MM.1S (cell line): ENCODE measurements around the gene SNX2.

ENCODE experiments used
- DNase-seq: peaks from one replicate; pipeline ENCODE4 v3.0.0-alpha.2; 2015
- H2AFZ ChIP-seq: fragments of 300-600 bp; sonication (generic); 2 replicates; pipeline ENCODE4 v1.6.0; 2016; ENCODE audit warnings: antibody characterized with exemption, low read length
- H3F3A ChIP-seq: fragments of 300-600 bp; sonication (generic); 2 replicates; pipeline ENCODE4 v1.6.1; 2016; ENCODE audit warnings: mild to moderate bottlenecking, antibody characterized with exemption, low read length, moderate library complexity, mixed read lengths; ENCODE audit not compliant: insufficient read depth
- H3K27ac ChIP-seq: fragments of 300-600 bp; sonication (generic); 2 replicates; pipeline ENCODE4 v1.5.1; 2016; ENCODE audit warnings: mild to moderate bottlenecking, low read length
- H3K27me3 ChIP-seq: fragments of 300-600 bp; sonication (generic); replicated peaks from 2 replicates; pipeline ENCODE4 v1.6.0; 2016; ENCODE audit warnings: low read length; ENCODE audit not compliant: insufficient read depth
- H3K36me3 ChIP-seq: fragments of 300-600 bp; sonication (generic); replicated peaks from 2 replicates; pipeline ENCODE4 v1.6.1; 2016; ENCODE audit warnings: mild to moderate bottlenecking, low read length, mixed read lengths; ENCODE audit not compliant: insufficient read depth
- H3K4me1 ChIP-seq: fragments of 300-600 bp; sonication (generic); 2 replicates; pipeline ENCODE4 v1.6.1; 2016; ENCODE audit warnings: low read length, mixed read lengths
- H3K4me2 ChIP-seq: fragments of 300-600 bp; sonication (generic); 2 replicates; pipeline ENCODE4 v1.6.0; 2016; ENCODE audit warnings: low read depth, low read length
- H3K4me3 ChIP-seq: fragments of 300-600 bp; sonication (generic); 2 replicates; pipeline ENCODE4 v1.5.1; 2016; ENCODE audit warnings: low read length, mixed read lengths
- H3K79me2 ChIP-seq: fragments of 300-600 bp; sonication (generic); 2 replicates; pipeline ENCODE4 v1.6.1; 2016; ENCODE audit warnings: mixed run types, low read length, mixed read lengths
- H3K9ac ChIP-seq: fragments of 300-600 bp; sonication (generic); 2 replicates; pipeline ENCODE4 v1.6.1; 2016; ENCODE audit warnings: low read length, mixed read lengths
- H3K9me2 ChIP-seq: fragments of 300-600 bp; sonication (generic); replicated peaks from 2 replicates; pipeline ENCODE4 v1.6.1; 2016; ENCODE audit warnings: mild to moderate bottlenecking, low read length, mixed read lengths; ENCODE audit not compliant: insufficient read depth
- H3K9me3 ChIP-seq: fragments of 300-600 bp; sonication (generic); replicated peaks from 2 replicates; pipeline ENCODE4 v1.6.1; 2016; ENCODE audit warnings: mild to moderate bottlenecking, low read length, mixed read lengths; ENCODE audit not compliant: insufficient read depth
- H4K20me1 ChIP-seq: fragments of 300-600 bp; sonication (generic); 2 replicates; pipeline ENCODE4 v1.6.1; 2016; ENCODE audit warnings: mild to moderate bottlenecking, low read length, moderate library complexity, mixed read lengths; ENCODE audit not compliant: insufficient read depth
- EZH2 ChIP-seq: fragments of 300-600 bp; sonication (generic); optimal IDR thresholded peaks from 2 replicates; pipeline ENCODE3; 2017; ENCODE audit warnings: low read depth, mild to moderate bottlenecking, antibody characterized with exemption, low read length, mixed read lengths
- EZH2phosphoT487 ChIP-seq: fragments of 300-600 bp; sonication (generic); IDR thresholded peaks from 2 replicates; pipeline ENCODE4 v1.6.1; 2018; ENCODE audit warnings: antibody characterized with exemption, low read length
- TF ChIP-seq, protein P1 (sequence below): fragments of 300-600 bp; sonication (generic); IDR thresholded peaks from 2 replicates; pipeline ENCODE4 v1.5.1; 2016; ENCODE audit warnings: antibody characterized with exemption, low read length, mixed read lengths

SNX2 gene

GRCh38 chr5:122788371-122788770 is 13.5 kb downstream of the SNX2 start:
- Histone ChIP-seq H3K27me3 (no peaks in the 10 kb centered on the region), H3K36me3 (no peaks in the 10 kb centered on the region), H3K9ac (no peak overlapping the region), H3K4me1 (no peaks in the 10 kb centered on the region), H2AFZ (no peak overlapping the region), H3F3A (no peaks in the 10 kb centered on the region), H3K27ac (no peak overlapping the region), H3K4me3 (no peak overlapping the region), H3K79me2 (peaks cover 94% of the 10 kb centered on the region), H3K9me3 (no peaks in the 10 kb centered on the region), H3K9me2 (no peaks in the 10 kb centered on the region), H4K20me1 (no peaks in the 10 kb centered on the region), H3K4me2 (no peak overlapping the region)
- TF ChIP-seq, protein P1, sequence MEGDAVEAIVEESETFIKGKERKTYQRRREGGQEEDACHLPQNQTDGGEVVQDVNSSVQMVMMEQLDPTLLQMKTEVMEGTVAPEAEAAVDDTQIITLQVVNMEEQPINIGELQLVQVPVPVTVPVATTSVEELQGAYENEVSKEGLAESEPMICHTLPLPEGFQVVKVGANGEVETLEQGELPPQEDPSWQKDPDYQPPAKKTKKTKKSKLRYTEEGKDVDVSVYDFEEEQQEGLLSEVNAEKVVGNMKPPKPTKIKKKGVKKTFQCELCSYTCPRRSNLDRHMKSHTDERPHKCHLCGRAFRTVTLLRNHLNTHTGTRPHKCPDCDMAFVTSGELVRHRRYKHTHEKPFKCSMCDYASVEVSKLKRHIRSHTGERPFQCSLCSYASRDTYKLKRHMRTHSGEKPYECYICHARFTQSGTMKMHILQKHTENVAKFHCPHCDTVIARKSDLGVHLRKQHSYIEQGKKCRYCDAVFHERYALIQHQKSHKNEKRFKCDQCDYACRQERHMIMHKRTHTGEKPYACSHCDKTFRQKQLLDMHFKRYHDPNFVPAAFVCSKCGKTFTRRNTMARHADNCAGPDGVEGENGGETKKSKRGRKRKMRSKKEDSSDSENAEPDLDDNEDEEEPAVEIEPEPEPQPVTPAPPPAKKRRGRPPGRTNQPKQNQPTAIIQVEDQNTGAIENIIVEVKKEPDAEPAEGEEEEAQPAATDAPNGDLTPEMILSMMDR, result no peak
- TF ChIP-seq EZH2, result no peak
- no peak for TF ChIP-seq EZH2phosphoT487
- DNase-seq, result no peak

DNA sequence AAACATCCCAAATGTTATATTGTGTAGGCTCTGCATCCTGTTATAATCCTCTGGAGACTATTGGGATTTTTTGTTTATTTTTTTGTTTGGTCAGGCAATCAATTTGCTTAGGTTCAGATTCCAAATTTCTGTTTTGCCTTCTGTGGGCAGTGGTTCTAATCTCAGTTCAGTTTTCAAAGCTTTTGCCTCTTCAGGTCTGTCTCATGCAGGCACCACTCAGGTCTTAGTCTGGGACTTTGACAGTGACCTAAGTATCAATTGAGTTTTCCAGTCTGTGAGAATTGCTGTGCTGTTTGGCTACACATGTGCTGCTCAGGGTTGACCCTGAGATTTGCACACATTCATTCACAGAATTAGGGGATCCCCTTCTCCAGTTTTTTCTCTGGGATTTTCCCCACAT is 14.1 kb downstream of the SNX2 start:
- Histone ChIP-seq H4K20me1 (no peaks in the 10 kb centered on the region), H3K36me3 (no peaks in the 10 kb centered on the region), H3F3A (no peaks in the 10 kb centered on the region), H3K4me1 (no peaks in the 10 kb centered on the region), H3K9ac (no peak overlapping the region), H3K79me2 (peaks cover 88% of the 10 kb centered on the region), H3K9me2 (no peaks in the 10 kb centered on the region), H2AFZ (no peak overlapping the region), H3K9me3 (no peaks in the 10 kb centered on the region), H3K27me3 (no peaks in the 10 kb centered on the region), H3K4me3 (no peak overlapping the region), H3K4me2 (no peak overlapping the region), H3K27ac (no peak overlapping the region)
- no peak for TF ChIP-seq EZH2phosphoT487
- no peak for TF ChIP-seq EZH2
- TF ChIP-seq, protein P1, result no peak
- no peak for DNase-seq

GRCh38 chr5:122789461-122790171 is 14.7 kb downstream of the SNX2 start:
- Histone ChIP-seq H3K4me1 (no peaks in the 10 kb centered on the region), H3K9me2 (no peaks in the 10 kb centered on the region), H2AFZ (no peak overlapping the region), H3K79me2 (peaks cover 85% of the 10 kb centered on the region), H3K9me3 (no peaks in the 10 kb centered on the region), H3K27me3 (no peaks in the 10 kb centered on the region), H3F3A (no peaks in the 10 kb centered on the region), H3K4me3 (no peak overlapping the region), H3K27ac (no peak overlapping the region), H3K9ac (no peak overlapping the region), H3K4me2 (no peak overlapping the region), H3K36me3 (no peaks in the 10 kb centered on the region), H4K20me1 (no peaks in the 10 kb centered on the region)
- DNase-seq, result no peak
- TF ChIP-seq EZH2, result no peak
- TF ChIP-seq, protein P1, result no peak
- TF ChIP-seq EZH2phosphoT487, result no peak
